Measurements from ENCODE around the gene PHOX2A.

The PHOX2A gene

GRCh38 chr11:72240461-72241290, 3.3 kb downstream of the PHOX2A start:
- H3K27ac ChIP-seq: no peak overlapping the region
- TF ChIP-seq CTCF (conservative IDR thresholded peaks at IDR 0.05): no peak

GRCh38 chr11:72239849-72240460, 4.0 kb downstream of the PHOX2A start:
- TF ChIP-seq CTCF (conservative IDR thresholded peaks at IDR 0.05): no peak
- H3K27ac ChIP-seq: no peak overlapping the region

GRCh38 chr11:72239313-72239848, 4.6 kb downstream of the PHOX2A start:
- no peak for TF ChIP-seq CTCF (conservative IDR thresholded peaks at IDR 0.05)
- no peak overlapping the region for H3K27ac ChIP-seq

GRCh38 chr11:72238492-72239312, 5.3 kb downstream of the PHOX2A start:
- TF ChIP-seq CTCF (conservative IDR thresholded peaks at IDR 0.05): 0 out of 2 replicates have a peak, but pooled peaks have one; percentile 6
- no peak overlapping the region for H3K27ac ChIP-seq

GRCh38 chr11:72238040-72238450, 5.9 kb downstream of the PHOX2A start:
- TF ChIP-seq CTCF (conservative IDR thresholded peaks at IDR 0.05): peak; percentile 58
- no peak overlapping the region for H3K27ac ChIP-seq

GRCh38 chr11:72237112-72237931, 6.7 kb downstream of the PHOX2A start:
- TF ChIP-seq CTCF (conservative IDR thresholded peaks at IDR 0.05): no peak
- H3K27ac ChIP-seq: no peak overlapping the region
